Left renal cortex interstitium (tissue), 4 donors: ENCODE results near the gene MSH4. TPM values are rescaled to one million over a fixed set of nuclear protein-coding genes. Genes with fewer than 3 reads are reported as not detected.
"Not testable (repeated sequence)": the region's sequence is repeated elsewhere in the genome, so short reads cannot be mapped to it uniquely, and the experiment has no call there.

Experiments used
- DNase-seq, 4 donors: peaks; one replicate each; pipeline ENCODE4 v3.0.0-alpha.2; 2013; ENCODE audit warnings: low read depth in 4 of 4, low spot score in 2 of 4, missing footprints in 1 of 4
- polyA plus RNA-seq, 4 donors: library from polyadenylated mRNA; unstranded; fragments of 120-200 nt; gene quantifications; one replicate each; pipeline ENCODE4 v1.2.1, GENCODE V29; 2013; ENCODE audit not compliant: insufficient read length in 4 of 4

MSH4 gene
- polyA plus RNA-seq, 4 donors, result 0.21 to 1.1 (median 0.41) TPM

DNA sequence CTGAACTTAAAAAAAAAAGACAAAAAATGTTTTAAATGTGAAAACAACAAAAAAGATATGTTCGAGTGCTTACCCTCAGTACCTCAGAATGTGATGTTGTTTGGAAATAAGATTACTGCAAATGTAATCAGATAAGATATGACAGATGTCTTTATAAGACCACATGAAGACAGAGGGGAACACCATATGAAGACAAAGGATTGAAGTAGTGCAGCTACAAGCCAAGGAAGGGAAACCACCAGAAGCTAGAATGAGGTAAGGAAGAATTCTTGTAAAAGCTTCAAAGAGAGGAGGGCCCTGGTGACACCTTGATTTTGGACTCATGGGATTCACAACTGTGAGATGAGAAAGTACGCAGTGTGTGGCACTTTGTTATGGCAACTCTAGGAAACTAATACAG lies 120.2 kb downstream of the MSH4 start:
- DNase-seq, result no peak

DNA sequence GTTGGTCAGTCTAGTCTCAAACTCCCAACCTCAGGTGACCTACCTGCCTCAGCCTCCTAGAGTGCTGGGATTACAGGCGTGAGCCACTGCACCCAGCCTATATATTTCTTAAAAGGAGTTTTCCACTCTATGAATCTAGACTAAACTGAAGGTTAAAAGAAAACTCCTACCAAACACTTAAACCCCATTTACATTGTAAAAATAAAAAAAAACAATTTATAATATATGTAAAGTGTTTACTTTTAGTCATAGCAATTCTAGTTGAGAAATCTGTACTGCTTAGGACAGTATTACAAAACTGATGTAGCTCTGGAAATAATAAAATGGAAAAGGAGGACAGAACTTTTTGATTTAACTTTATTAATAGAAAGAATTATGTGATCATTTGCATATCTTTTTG lies 126.0 kb downstream of the MSH4 start:
- no peak for DNase-seq

DNA sequence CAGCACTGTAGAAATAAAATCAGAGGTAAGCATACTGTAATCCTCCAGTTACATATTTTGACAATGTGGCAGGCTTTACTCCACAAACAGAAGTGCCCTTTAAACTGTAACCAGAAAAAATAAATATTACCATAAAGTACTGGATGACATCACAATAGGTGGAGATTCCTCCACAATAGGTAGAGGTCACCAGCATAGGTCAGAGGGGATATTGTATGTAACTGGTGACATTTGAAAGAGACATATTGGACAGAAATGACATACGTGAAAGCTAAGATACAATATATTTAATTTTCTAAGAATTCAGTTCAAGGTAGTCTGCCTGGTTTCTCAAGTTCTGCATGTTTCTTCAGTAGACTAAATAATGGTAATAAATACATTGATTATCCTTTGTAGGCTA lies 135.6 kb downstream of the MSH4 start, which contains the start of gene ASB17:
TSS of gene ASB17 (minus strand) at position 101 of the 400 bp plus-strand sequence. CDS start 113 bp downstream, outside the sequence.
- no peak for DNase-seq

DNA sequence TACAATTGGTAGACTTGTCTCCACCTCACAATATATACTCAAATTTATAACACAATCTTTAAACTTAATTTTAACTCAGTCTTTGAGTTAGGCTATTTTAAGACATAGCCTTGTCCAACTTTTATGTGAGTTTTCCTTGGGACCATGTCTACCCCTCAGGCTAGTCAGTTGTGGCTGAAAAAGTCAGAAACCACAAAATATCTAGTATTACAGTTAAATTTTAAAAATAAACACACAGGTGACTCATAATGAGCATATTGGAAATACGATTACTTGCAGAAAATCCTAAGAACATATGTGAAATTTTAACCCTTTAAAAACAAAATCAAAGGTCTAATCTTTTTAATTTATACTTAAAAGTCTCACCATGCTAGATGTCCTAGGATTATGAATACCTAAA lies 140.4 kb downstream of the MSH4 start:
- DNase-seq, result no peak

DNA sequence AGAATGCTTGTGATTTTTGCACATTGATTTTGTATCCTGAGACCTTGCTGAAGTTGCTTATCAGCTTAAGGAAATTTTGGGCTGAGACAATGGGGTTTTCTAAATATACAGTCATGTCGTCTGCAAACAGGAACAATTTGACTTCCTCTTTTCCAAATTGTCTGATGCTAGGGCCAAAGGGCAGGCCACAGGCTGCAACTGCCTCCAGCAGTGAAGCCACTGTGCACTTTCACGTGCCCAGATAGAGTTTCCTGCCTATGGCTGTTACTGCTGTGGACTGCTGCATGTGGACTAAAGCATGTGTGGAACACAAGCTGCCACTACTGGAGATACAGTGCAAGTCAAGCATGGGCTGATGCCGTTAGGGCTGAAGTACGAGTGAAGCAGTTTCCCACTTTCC lies 146.4 kb downstream of the MSH4 start:
- not testable (repeated sequence) for DNase-seq

DNA sequence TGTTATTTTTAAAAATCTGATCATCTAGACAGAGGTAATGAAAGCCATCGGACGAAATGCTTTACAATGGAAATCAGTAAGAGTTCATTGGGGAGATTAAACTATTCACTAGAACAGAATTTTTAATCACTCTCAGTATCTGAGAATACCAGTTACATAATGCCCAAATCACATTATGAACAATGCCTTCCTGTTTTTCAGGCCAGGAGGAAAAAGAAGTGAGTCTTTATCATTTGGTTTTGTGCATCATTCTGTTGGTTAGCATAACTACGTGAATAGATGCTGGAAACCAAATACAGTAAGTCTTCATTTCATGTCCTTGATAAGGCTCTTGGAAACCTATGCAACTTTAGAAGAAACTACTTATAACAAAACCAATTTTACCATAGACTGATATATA lies 153.5 kb downstream of the MSH4 start:
- no peak for DNase-seq

DNA sequence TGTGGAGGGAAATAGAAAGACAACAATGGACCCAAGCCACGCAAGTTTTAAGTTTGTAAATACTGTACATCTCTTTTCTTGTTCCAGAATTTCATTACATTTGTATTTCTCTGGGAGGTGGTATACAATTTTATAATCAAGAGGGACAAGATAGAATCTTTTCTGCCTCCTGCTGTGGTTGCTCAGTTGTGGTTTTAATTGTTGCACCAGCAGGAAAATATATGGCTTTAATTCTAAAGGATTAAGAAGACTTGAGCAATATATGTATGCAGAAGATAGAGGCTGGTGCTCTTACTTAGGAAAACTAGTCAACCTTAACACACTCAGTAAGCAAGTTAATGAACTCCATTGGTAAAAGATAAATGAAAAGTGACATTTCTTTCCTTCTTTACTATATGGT lies 155.3 kb downstream of the MSH4 start:
- DNase-seq, result no peak

DNA sequence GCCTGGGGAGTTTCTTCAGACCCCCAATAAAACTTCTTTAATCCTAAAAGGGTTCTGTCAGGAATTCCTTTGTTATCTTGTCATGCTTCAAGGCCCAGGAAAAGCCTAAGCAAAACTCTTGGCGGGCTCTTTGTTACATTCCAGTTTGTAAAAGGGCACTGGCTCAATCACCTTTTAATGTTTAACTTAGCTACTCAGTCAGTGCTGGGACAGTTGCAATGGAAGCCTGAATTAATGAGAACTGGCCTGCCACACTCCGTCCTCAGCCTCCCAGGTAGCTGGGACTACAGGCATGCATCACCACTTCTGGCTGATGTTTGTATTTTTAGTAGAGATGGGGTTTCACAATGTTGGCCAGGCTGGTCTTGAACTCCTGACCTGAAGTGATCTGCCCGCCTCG lies 156.8 kb downstream of the MSH4 start:
- DNase-seq, result peak in 1 of 4 donors; percentile 6

DNA sequence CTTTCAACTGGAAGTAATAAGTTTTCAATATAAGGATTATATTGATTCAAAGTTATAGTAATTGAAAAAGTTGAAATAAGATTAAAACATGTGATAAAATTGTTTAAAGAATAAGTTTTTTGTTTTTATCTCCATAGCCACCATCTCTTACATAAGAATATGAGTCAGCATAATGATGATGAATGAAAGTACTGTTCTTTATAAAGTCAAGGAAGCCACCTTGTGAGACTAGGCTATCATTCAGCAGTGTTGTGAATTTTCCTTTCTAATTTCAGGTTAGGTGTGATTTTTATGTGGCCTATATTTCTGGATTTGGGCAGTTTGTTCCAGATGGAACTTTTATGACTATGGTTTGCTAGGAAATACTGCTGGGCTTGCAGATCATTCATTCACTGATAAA lies 157.9 kb downstream of the MSH4 start:
- DNase-seq, result no peak

Other genes with a start within 250 kb of the MSH4 start
- 10 to 100 TPM in 3 of 4 donors, 1 to 10 TPM in 1; 9.8 to 16.6 (median 12.3) TPM for gene SLC44A5, start 185.8 kb upstream of the MSH4 start, polyA plus RNA-seq
- gene ACADM, start 72.2 kb upstream of the MSH4 start, polyA plus RNA-seq, result 100 to 1,000 TPM; 109 to 147 (median 127) TPM
- gene RABGGTB, start 10.6 kb upstream of the MSH4 start, polyA plus RNA-seq, result 100 to 1,000 TPM in 1 of 4 donors, 10 to 100 TPM in 3; 77.9 to 117 (median 87.7) TPM
- gene ASB17, start 135.5 kb downstream of the MSH4 start, polyA plus RNA-seq, result not detected